PFSK-1 (cell line): Measurements from ENCODE around the gene ARFGAP3.

Experiments used
- POLR2AphosphoS5 ChIP-seq: IDR thresholded peaks from 2 replicates; pipeline ENCODE4 v1.6.1; 2012; ENCODE audit warnings: low read depth, mild to moderate bottlenecking, control low read depth, low read length, moderate library complexity
- TAF1 ChIP-seq: IDR thresholded peaks from 2 replicates; pipeline ENCODE4 v1.6.1; 2012; ENCODE audit warnings: low read length, control low read depth, borderline replicate concordance; ENCODE audit not compliant: insufficient read depth
- TF ChIP-seq, protein P1 (sequence below), 2 experiments: IDR thresholded peaks; 2 replicates each; pipeline versions ENCODE4 v1.6.1 to v1.8.0; 2011 to 2012; ENCODE audit warnings: low read depth in 2 of 2, low read length in 2 of 2, control low read depth in 1 of 2, inconsistent platforms in 1 of 2, mild to moderate bottlenecking in 1 of 2, moderate library complexity in 1 of 2; ENCODE audit not compliant: insufficient read depth in 1 of 2

DNA sequence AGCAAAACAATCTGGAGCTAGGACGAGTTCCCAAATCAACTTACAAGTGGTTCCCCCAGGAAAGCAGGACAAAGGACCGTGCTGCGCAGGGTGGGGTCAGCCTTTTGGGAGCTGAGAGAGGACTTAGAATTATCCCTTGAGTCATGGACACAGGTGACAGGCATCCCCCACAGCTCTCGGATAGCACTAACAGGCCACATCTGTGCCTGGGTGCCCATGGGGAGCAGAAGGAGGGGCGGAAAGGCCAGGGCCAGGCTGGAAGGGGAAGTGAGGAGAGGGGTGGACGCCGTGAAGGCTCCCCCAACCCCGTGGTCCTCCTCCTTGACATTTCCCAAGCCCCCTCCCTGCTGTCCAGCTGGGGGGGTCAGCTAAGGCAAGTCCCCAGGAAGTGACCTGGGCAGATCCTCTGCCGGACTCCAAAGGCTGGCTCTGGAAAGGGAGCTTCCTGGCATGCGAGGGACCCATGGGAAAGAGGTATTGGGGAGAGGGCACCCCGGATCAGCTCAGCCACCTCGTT lies 104.8 kb downstream of the ARFGAP3 start:
- TF ChIP-seq POLR2AphosphoS5, result no peak
- TF ChIP-seq TAF1, result no peak
- TF ChIP-seq, protein P1, sequence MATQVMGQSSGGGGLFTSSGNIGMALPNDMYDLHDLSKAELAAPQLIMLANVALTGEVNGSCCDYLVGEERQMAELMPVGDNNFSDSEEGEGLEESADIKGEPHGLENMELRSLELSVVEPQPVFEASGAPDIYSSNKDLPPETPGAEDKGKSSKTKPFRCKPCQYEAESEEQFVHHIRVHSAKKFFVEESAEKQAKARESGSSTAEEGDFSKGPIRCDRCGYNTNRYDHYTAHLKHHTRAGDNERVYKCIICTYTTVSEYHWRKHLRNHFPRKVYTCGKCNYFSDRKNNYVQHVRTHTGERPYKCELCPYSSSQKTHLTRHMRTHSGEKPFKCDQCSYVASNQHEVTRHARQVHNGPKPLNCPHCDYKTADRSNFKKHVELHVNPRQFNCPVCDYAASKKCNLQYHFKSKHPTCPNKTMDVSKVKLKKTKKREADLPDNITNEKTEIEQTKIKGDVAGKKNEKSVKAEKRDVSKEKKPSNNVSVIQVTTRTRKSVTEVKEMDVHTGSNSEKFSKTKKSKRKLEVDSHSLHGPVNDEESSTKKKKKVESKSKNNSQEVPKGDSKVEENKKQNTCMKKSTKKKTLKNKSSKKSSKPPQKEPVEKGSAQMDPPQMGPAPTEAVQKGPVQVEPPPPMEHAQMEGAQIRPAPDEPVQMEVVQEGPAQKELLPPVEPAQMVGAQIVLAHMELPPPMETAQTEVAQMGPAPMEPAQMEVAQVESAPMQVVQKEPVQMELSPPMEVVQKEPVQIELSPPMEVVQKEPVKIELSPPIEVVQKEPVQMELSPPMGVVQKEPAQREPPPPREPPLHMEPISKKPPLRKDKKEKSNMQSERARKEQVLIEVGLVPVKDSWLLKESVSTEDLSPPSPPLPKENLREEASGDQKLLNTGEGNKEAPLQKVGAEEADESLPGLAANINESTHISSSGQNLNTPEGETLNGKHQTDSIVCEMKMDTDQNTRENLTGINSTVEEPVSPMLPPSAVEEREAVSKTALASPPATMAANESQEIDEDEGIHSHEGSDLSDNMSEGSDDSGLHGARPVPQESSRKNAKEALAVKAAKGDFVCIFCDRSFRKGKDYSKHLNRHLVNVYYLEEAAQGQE (IDR thresholded peaks at IDR 0.05; ENCODE audit: insufficient read depth in 1 of 2, low read depth in 2 of 2, low read length in 2 of 2), result no peak
